PFSK-1 (cell line): Measurements from ENCODE around the gene MSGN1.

Experiments
- FOXP2 ChIP-seq: optimal IDR thresholded peaks from 2 replicates; pipeline ENCODE3; 2011; ENCODE audit warnings: borderline replicate concordance, control low read depth, inconsistent platforms; ENCODE audit not compliant: insufficient read depth; ENCODE audit errors: extremely low read length, extremely low read depth
- POLR2AphosphoS5 ChIP-seq: IDR thresholded peaks from 2 replicates; pipeline ENCODE4 v1.6.1; 2012; ENCODE audit warnings: low read depth, mild to moderate bottlenecking, control low read depth, low read length, moderate library complexity
- REST ChIP-seq, 2 experiments: IDR thresholded peaks; 2 replicates each; pipeline versions ENCODE4 v1.6.1 to v1.8.0; 2011 to 2012; ENCODE audit warnings: low read depth in 2 of 2, low read length in 2 of 2, control low read depth in 1 of 2, inconsistent platforms in 1 of 2, mild to moderate bottlenecking in 1 of 2, moderate library complexity in 1 of 2; ENCODE audit not compliant: insufficient read depth in 1 of 2
- SIN3A ChIP-seq: IDR thresholded peaks from 2 replicates; pipeline ENCODE4 v1.6.1; 2012; ENCODE audit warnings: mild to moderate bottlenecking, low read length, moderate library complexity, borderline replicate concordance; ENCODE audit not compliant: insufficient read depth
- TAF1 ChIP-seq: IDR thresholded peaks from 2 replicates; pipeline ENCODE4 v1.6.1; 2012; ENCODE audit warnings: low read length, control low read depth, borderline replicate concordance; ENCODE audit not compliant: insufficient read depth

The MSGN1 gene

DNA sequence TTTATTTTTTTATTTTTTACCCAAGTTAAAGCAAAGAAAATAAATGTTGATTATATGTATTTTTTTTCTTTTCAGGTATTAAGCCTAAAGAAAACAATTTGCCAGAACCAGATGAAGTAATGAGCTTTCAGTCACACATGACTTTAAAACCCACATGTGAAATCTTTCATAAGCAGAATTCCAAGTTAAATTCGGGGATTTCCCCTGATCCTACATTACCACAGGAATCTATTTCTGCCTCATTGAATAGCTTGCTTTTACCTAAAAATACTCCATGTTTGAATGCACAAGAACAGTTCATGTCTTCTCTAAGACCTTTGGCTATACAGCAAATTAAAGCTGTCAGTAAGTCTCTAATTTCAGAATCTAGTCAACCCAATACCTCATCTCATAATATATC is 35.7 kb upstream of the MSGN1 start:
- TF ChIP-seq FOXP2 (no peak), TAF1 (no peak), POLR2AphosphoS5 (no peak), SIN3A (no peak), REST (IDR thresholded peaks at IDR 0.05; ENCODE audit: insufficient read depth in 1 of 2, low read depth in 2 of 2, low read length in 2 of 2) (no peak)

DNA sequence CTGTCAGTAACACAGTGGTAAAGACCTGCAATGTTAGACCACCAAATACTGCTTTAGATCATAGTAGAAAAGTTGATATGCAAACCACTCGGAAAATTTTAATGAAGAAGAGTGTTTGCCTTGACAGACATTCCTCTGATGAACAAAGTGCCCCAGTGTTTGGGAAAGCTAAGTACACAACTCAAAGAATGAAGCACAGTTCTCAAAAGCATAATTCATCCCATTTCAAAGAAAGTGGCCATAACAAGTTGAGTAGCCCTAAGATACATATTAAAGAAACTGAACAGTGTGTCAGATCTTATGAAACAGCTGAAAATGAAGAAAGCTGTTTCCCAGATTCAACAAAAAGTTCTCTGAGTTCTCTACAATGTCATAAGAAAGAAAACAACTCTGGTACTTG is 34.8 kb upstream of the MSGN1 start:
- TF ChIP-seq SIN3A (no peak), FOXP2 (no peak), TAF1 (no peak), POLR2AphosphoS5 (no peak), REST (IDR thresholded peaks at IDR 0.05; ENCODE audit: insufficient read depth in 1 of 2, low read depth in 2 of 2, low read length in 2 of 2) (no peak)

DNA sequence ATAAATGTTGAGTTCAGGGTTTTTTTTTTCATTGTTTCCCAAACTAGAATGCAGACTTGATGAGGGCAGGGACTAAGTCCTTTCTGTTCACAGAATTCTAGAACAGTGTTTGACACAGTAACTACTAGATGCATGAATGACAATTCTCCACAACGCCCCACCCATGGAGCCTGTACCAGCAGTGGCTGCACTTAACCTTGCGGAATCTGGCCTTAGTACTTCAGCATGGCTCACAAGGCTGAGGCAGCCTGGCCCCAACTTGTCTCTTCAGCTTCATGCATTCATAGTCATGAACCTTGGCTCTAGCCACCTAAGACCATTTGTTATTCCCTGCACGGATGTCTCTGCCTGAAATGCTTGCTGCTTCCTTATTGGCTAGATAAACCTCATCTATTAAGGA is 29.5 kb upstream of the MSGN1 start:
- TF ChIP-seq SIN3A (no peak), POLR2AphosphoS5 (no peak), REST (IDR thresholded peaks at IDR 0.05; ENCODE audit: insufficient read depth in 1 of 2, low read depth in 2 of 2, low read length in 2 of 2) (no peak), TAF1 (no peak), FOXP2 (no peak)

GRCh38 chr2:17788773-17789172 is 27.5 kb upstream of the MSGN1 start:
- TF ChIP-seq TAF1 = no peak
- no peak for TF ChIP-seq SIN3A
- no peak for TF ChIP-seq POLR2AphosphoS5
- no peak for TF ChIP-seq REST (IDR thresholded peaks at IDR 0.05; ENCODE audit: insufficient read depth in 1 of 2, low read depth in 2 of 2, low read length in 2 of 2)
- TF ChIP-seq FOXP2 = no peak

DNA sequence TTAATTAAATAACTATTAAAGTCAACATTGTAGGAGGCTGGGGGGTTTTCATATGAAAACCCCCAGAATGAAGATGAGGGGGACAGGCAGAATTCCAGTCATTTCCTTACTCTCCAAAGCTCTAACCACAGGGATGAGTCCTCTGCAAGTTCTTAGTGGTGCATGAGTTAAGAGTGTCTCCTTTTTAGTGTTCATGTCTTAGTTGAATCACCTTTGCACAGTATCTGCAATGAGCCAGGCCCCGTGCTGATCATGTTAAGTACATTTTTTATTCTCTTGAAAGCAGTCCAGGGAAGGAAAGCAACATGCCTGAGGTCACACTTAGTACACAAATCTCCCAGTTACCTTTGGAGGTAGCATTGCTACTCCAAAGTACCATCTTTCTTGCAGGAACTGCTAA is 25.7 kb upstream of the MSGN1 start:
- TF ChIP-seq SIN3A (no peak), FOXP2 (no peak), REST (IDR thresholded peaks at IDR 0.05; ENCODE audit: insufficient read depth in 1 of 2, low read depth in 2 of 2, low read length in 2 of 2) (no peak), TAF1 (no peak)
